Lower leg skin (tissue), 4 donors: Measurements from ENCODE around the gene GPC1. TPM values are rescaled to one million over a fixed set of nuclear protein-coding genes. Genes with fewer than 3 reads are reported as not detected.

ENCODE experiments used
- DNase-seq, 2 donors: peaks; one replicate each; pipeline ENCODE4 v3.0.0-alpha.2; 2019; ENCODE audit warnings: low spot score in 2 of 2
- H3K4me3 ChIP-seq: fragments of 200-600 bp; sonication (generic); 2 replicates; pipeline ENCODE4 v1.5.1; 2017; ENCODE audit warnings: mild to moderate bottlenecking, low read depth; ENCODE audit not compliant: poor library complexity, severe bottlenecking
- CTCF ChIP-seq, 3 donors: fragments of 450-650 bp; IDR thresholded peaks; one replicate each; pipeline ENCODE4 v1.5.1; 2016; ENCODE audit warnings: antibody characterized with exemption in 3 of 3, mild to moderate bottlenecking in 3 of 3, moderate library complexity in 2 of 3
- POLR2A ChIP-seq, 2 donors: fragments of 450-650 bp; IDR thresholded peaks; one replicate each; pipeline ENCODE4 v1.6.1; 2016 to 2017; ENCODE audit warnings: antibody characterized with exemption in 2 of 2, mild to moderate bottlenecking in 1 of 2, moderate library complexity in 1 of 2
- WGBS, 2 donors: methylation state at CpG; one replicate each; pipeline ENCODE4 v1.1.5; 2018; 5-methylcytosine and 5-hydroxymethylcytosine counted together
- intact Hi-C: fragments of 100-400 bp; cut with DNase I; formaldehyde crosslinking; loops from one replicate; pipeline ENCODE4 v1.15.0; 2023; ENCODE audit warnings: low total_unique reads
- total RNA-seq, 4 donors: library from RNA; depleted of rRNA; stranded (reverse); fragments of >200 nt; gene quantifications; one replicate each; pipeline ENCODE4 v1.1.0, GENCODE V29; 2016

GPC1 gene
- total RNA-seq, 4 donors from 2014 or later: 87.6 to 145 (median 114) TPM

GRCh38 chr2:240508832-240509545, 73.5 kb downstream of the GPC1 start:
- H3K4me3 ChIP-seq: no peak overlapping the region
- WGBS, 2 donors: 98% methylated on average over 7 of the region's 7 CpGs
- TF ChIP-seq POLR2A (IDR thresholded peaks at IDR 0.05): no peak
- TF ChIP-seq CTCF (IDR thresholded peaks at IDR 0.05): no peak
- intact Hi-C loops: no loop called here
- DNase-seq: peak; percentile 6 to 53

- no peak for TF ChIP-seq CTCF (IDR thresholded peaks at IDR 0.05)
- no peak for TF ChIP-seq POLR2A (IDR thresholded peaks at IDR 0.05)
These were observed 74.4 kb downstream of the GPC1 start for GRCh38 chr2:240509667-240510512.

GRCh38 chr2:240510513-240511210, 75.2 kb downstream of the GPC1 start:
- no peak overlapping the region for H3K4me3 ChIP-seq
- no peak for TF ChIP-seq CTCF (IDR thresholded peaks at IDR 0.05)
- TF ChIP-seq POLR2A (IDR thresholded peaks at IDR 0.05): no peak
- WGBS, 2 donors: 88 to 93% methylated on average over 11 to 12 of the region's 12 CpGs
- intact Hi-C loops: loop anchor here (10.0 kb wide), 1 partner anchor 324 kb away; no protein-coding TSS in a partner anchor
- peak in 1 of 2 donors; percentile 45 for DNase-seq

More at GRCh38 chr2:240509667-240510512, 74.4 kb downstream of the GPC1 start:
- peak; percentile 7 to 43 for DNase-seq
- WGBS, 2 donors: 71 to 82% methylated on average over 12 of the region's 12 CpGs
- no peak overlapping the region for H3K4me3 ChIP-seq
- intact Hi-C loops: loop anchor here (10.0 kb wide), 1 partner anchor 325 kb away; no protein-coding TSS in a partner anchor

- WGBS, 2 donors: 96 to 97% methylated on average over 19 to 31 of the region's 31 CpGs
- DNase-seq: peak; percentile 6 to 72
- no peak overlapping the region for H3K4me3 ChIP-seq
- intact Hi-C loops: loop anchor here (10.0 kb wide), 1 partner anchor 323 kb away; no protein-coding TSS in a partner anchor
- TF ChIP-seq CTCF (IDR thresholded peaks at IDR 0.05) (no peak), POLR2A (IDR thresholded peaks at IDR 0.05) (no peak)
These were observed 76.1 kb downstream of the GPC1 start for GRCh38 chr2:240511351-240512108.

GRCh38 chr2:240512109-240512485, 76.6 kb downstream of the GPC1 start:
- intact Hi-C loops: loop anchor here (10.0 kb wide), 1 partner anchor 323 kb away; no protein-coding TSS in a partner anchor
- DNase-seq: peak in 1 of 2 donors; percentile 49
- 90 to 99% methylated on average over 10 to 11 of the region's 11 CpGs for WGBS, 2 donors
- no peak for TF ChIP-seq POLR2A (IDR thresholded peaks at IDR 0.05)
- TF ChIP-seq CTCF (IDR thresholded peaks at IDR 0.05): no peak
- H3K4me3 ChIP-seq: no peak overlapping the region
